ENCODE results near the gene SCFD2. TPM values are rescaled to one million over a fixed set of nuclear protein-coding genes. Genes with fewer than 3 reads are reported as not detected.

Gene SCFD2
- total RNA-seq, 4 donors from 2014 or later: 8.9 to 16.0 (median 14.8) TPM

GRCh38 chr4:52968691-52969090, 397.2 kb downstream of the SCFD2 start:
- in situ Hi-C loops (cut with MboI; ENCODE audit: low sequenced_read_pairs in 4 of 4): no loop called here
- DNase-seq (no peak), ATAC-seq (no peak)
- no peak overlapping the region for H3K4me3 ChIP-seq
- intact Hi-C loops (cut with DNase I; ENCODE audit: low total_unique reads): no loop called here
- H3K9me3 ChIP-seq: no peaks in the 10 kb centered on the region
- H3K27ac ChIP-seq: no peak overlapping the region
- H3K27me3 ChIP-seq: no peaks in the 10 kb centered on the region
- TF ChIP-seq CTCF (IDR thresholded peaks at IDR 0.05 in 4 of 5, conservative IDR thresholded peaks at IDR 0.05 in 1 of 5) (no peak), POLR2A (IDR thresholded peaks at IDR 0.05) (no peak)
- no peaks in the 10 kb centered on the region for H3K4me1 ChIP-seq
- no peaks in the 10 kb centered on the region for H3K36me3 ChIP-seq

DNA sequence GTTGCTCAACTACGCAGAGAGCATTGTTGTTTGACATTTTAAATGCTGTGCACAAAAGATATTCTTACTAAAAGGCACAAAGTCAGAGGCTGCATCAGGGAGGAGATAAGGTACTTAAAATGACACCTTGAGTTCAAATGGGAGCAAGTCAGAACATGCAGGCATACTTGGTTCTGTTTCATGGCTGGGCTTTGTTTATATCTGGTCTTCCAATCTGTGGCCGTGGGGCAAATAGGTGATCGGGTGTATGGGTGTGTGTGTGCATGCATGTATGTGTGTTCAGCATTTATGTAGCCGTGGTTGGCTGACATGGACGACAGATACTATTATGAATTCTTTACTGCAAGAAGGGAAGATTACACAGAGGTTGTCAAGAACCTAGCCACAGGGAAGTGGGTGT, 397.6 kb downstream of the SCFD2 start:
- Histone ChIP-seq H3K27ac (no peak overlapping the region), H3K27me3 (no peaks in the 10 kb centered on the region), H3K4me1 (no peaks in the 10 kb centered on the region), H3K36me3 (no peaks in the 10 kb centered on the region), H3K4me3 (no peak overlapping the region), H3K9me3 (no peaks in the 10 kb centered on the region)
- intact Hi-C loops (cut with DNase I; ENCODE audit: low total_unique reads): no loop called here
- no peak for DNase-seq
- in situ Hi-C loops (cut with MboI; ENCODE audit: low sequenced_read_pairs in 4 of 4): no loop called here
- TF ChIP-seq POLR2A (IDR thresholded peaks at IDR 0.05) (no peak), CTCF (IDR thresholded peaks at IDR 0.05 in 4 of 5, conservative IDR thresholded peaks at IDR 0.05 in 1 of 5) (no peak)
- no peak for ATAC-seq

DNA sequence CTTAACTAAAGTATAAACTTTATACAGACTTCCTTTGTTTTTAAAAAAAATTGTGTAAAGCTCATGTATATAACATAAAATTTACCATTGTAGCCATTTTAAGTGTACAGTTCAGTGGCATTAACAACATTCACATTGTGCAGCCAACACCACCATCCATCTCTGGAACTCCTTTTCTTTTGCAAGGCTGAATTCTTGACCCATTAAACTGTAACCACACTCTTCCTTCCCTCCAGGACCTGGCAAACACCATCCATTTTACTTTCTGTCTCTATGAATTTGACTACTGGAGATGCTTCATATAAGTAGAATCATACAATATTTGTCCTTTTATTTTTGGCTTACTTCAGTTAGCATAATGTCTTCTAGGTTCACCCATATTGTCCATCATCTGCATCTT, 399.1 kb downstream of the SCFD2 start:
- in situ Hi-C loops (cut with MboI; ENCODE audit: low sequenced_read_pairs in 4 of 4) (no loop called here), intact Hi-C loops (cut with DNase I; ENCODE audit: low total_unique reads) (no loop called here)
- no peak for ATAC-seq
- H3K4me3 ChIP-seq: no peak overlapping the region
- no peaks in the 10 kb centered on the region for H3K4me1 ChIP-seq
- H3K9me3 ChIP-seq: no peaks in the 10 kb centered on the region
- H3K27ac ChIP-seq: no peak overlapping the region
- no peak for TF ChIP-seq POLR2A (IDR thresholded peaks at IDR 0.05)
- TF ChIP-seq CTCF (IDR thresholded peaks at IDR 0.05 in 4 of 5, conservative IDR thresholded peaks at IDR 0.05 in 1 of 5): no peak
- no peak for DNase-seq
- no peaks in the 10 kb centered on the region for H3K36me3 ChIP-seq
- H3K27me3 ChIP-seq: no peaks in the 10 kb centered on the region

DNA sequence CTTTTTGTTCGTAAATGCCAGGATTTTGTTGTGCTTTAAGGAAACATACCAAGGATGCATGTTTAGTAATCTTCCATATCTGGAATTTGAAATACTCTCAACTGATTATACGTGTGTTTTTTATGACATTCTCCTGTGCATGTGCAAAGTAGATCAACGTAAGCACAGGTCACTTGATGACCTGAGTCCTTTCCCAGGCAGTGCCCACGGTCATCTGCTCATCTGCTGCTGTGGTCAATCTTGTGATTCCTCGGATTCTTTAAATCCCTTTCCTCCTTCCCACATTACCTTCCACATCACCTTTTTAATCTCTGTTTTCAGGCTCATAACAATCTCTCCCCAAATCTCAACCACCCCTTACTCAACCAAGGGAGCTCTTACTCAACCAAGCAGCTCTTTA, 399.7 kb downstream of the SCFD2 start:
- intact Hi-C loops (cut with DNase I; ENCODE audit: low total_unique reads): no loop called here
- Histone ChIP-seq H3K4me3 (no peak overlapping the region), H3K36me3 (no peaks in the 10 kb centered on the region), H3K4me1 (no peaks in the 10 kb centered on the region), H3K9me3 (no peaks in the 10 kb centered on the region), H3K27ac (no peak overlapping the region), H3K27me3 (no peaks in the 10 kb centered on the region)
- ATAC-seq (no peak), DNase-seq (no peak)
- TF ChIP-seq POLR2A (IDR thresholded peaks at IDR 0.05) (no peak), CTCF (IDR thresholded peaks at IDR 0.05 in 4 of 5, conservative IDR thresholded peaks at IDR 0.05 in 1 of 5) (no peak)
- in situ Hi-C loops (cut with MboI; ENCODE audit: low sequenced_read_pairs in 4 of 4): no loop called here

GRCh38 chr4:52964561-52965101, 401.2 kb downstream of the SCFD2 start:
- H3K27ac ChIP-seq: no peak overlapping the region
- in situ Hi-C loops (cut with MboI; ENCODE audit: low sequenced_read_pairs in 4 of 4): no loop called here

More at GRCh38 chr4:52964561-52965101, 401.2 kb downstream of the SCFD2 start:
- no peaks in the 10 kb centered on the region for H3K36me3 ChIP-seq
- no peak for TF ChIP-seq CTCF (IDR thresholded peaks at IDR 0.05 in 4 of 5, conservative IDR thresholded peaks at IDR 0.05 in 1 of 5)
- TF ChIP-seq POLR2A (IDR thresholded peaks at IDR 0.05): no peak
- H3K4me3 ChIP-seq: no peak overlapping the region
- intact Hi-C loops (cut with DNase I; ENCODE audit: low total_unique reads): no loop called here
- no peaks in the 10 kb centered on the region for H3K27me3 ChIP-seq
- ATAC-seq (no peak), DNase-seq (no peak)
- no peaks in the 10 kb centered on the region for H3K9me3 ChIP-seq
- no peaks in the 10 kb centered on the region for H3K4me1 ChIP-seq
